ENCODE measurements around the gene STIM2.
"Not testable (repeated sequence)": the region's sequence is repeated elsewhere in the genome, so short reads cannot be mapped to it uniquely, and the experiment has no call there.

The STIM2 gene

DNA sequence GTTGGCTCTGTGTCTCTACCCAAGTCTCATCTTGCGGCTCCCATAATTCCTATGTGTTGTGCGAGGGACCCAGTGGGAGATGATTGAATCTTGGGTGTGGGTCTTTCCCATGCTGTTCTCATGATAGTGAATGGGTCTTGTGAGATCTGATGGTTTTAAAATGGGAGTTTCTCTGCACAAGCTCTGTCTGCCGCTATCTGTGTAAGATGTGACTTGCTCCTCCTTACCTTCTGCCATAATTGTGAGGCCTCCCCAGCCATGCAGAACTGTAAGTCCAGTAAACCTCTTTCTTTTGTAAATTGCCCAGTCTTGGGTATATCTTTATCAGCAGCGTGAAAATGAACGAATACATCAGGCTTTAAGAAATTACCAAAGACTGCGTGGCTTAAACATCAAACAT, 31.2 kb downstream of the STIM2 start:
- Histone ChIP-seq H3K9ac (ENCODE audit: low read length) (no peak overlapping the region), H3K79me2 (ENCODE audit: low read length) (peaks cover 26% of the 10 kb centered on the region), H3K9me3 (replicated peaks; ENCODE audit: insufficient read depth, low read length) (no peaks in the 10 kb centered on the region), H3K36me3 (replicated peaks; ENCODE audit: insufficient read depth, low read length) (no peaks in the 10 kb centered on the region), H3K27me3 (replicated peaks; ENCODE audit: insufficient read depth, low read length) (no peaks in the 10 kb centered on the region), H3K4me3 (ENCODE audit: low read length) (no peak overlapping the region), H3F3A (ENCODE audit: insufficient read depth, low read length) (no peaks in the 10 kb centered on the region), H4K20me1 (ENCODE audit: insufficient read depth, low read length) (no peaks in the 10 kb centered on the region), H3K9me2 (replicated peaks; ENCODE audit: insufficient read depth, low read length) (no peaks in the 10 kb centered on the region), H3K4me2 (ENCODE audit: low read depth, low read length) (no peak overlapping the region), H3K4me1 (ENCODE audit: low read length) (no peaks in the 10 kb centered on the region), H2AFZ (ENCODE audit: low read length) (no peak overlapping the region), H3K27ac (ENCODE audit: low read length) (no peak overlapping the region)
- no peak for DNase-seq
- TF ChIP-seq EZH2phosphoT487 (IDR thresholded peaks at IDR 0.05; ENCODE audit: low read length) (no peak), EZH2 (optimal IDR thresholded peaks at IDR 0.05; ENCODE audit: low read depth, low read length) (no peak)
- TF ChIP-seq, protein P1, sequence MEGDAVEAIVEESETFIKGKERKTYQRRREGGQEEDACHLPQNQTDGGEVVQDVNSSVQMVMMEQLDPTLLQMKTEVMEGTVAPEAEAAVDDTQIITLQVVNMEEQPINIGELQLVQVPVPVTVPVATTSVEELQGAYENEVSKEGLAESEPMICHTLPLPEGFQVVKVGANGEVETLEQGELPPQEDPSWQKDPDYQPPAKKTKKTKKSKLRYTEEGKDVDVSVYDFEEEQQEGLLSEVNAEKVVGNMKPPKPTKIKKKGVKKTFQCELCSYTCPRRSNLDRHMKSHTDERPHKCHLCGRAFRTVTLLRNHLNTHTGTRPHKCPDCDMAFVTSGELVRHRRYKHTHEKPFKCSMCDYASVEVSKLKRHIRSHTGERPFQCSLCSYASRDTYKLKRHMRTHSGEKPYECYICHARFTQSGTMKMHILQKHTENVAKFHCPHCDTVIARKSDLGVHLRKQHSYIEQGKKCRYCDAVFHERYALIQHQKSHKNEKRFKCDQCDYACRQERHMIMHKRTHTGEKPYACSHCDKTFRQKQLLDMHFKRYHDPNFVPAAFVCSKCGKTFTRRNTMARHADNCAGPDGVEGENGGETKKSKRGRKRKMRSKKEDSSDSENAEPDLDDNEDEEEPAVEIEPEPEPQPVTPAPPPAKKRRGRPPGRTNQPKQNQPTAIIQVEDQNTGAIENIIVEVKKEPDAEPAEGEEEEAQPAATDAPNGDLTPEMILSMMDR (IDR thresholded peaks at IDR 0.05; ENCODE audit: low read length) = no peak

DNA sequence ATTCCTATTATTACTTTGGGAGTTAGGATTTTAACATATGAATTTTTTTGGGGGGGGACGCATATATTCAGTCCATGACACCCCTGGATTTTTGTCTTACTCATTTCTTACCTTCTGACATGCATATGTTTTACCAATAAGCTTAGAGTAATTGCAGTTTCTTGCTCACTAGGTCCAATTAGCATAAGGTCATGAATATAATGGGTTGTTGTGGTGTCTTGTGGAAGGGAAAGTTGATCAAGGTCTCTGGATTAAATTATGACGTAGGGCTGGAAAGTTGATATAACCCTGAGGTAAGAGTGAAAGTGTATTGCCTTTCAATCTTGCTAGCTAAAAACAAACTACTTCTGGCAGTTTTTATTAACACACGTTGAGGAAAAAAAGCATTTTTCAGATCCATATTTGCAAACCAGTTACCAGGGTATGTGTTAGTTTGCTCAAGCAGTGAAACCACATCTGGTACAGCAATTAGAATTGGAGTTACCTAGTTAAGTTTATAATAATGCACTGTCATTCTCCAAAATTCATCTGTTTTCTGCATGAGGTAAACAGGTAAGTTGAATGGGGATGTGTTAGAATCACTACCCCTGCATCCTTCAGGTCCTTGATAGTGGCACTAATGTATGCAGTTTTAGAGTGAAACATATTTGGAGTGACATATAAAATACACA, 32.0 kb downstream of the STIM2 start:
- DNase-seq = no peak
- Histone ChIP-seq H3K4me1 (ENCODE audit: low read length) (no peaks in the 10 kb centered on the region), H3K4me2 (ENCODE audit: low read depth, low read length) (no peak overlapping the region), H3K27me3 (replicated peaks; ENCODE audit: insufficient read depth, low read length) (no peaks in the 10 kb centered on the region), H3K4me3 (ENCODE audit: low read length) (no peak overlapping the region), H3K36me3 (replicated peaks; ENCODE audit: insufficient read depth, low read length) (no peaks in the 10 kb centered on the region), H3K79me2 (ENCODE audit: low read length) (peaks cover 27% of the 10 kb centered on the region), H3K9me2 (replicated peaks; ENCODE audit: insufficient read depth, low read length) (no peaks in the 10 kb centered on the region), H3K9ac (ENCODE audit: low read length) (no peak overlapping the region), H4K20me1 (ENCODE audit: insufficient read depth, low read length) (no peaks in the 10 kb centered on the region), H3K9me3 (replicated peaks; ENCODE audit: insufficient read depth, low read length) (no peaks in the 10 kb centered on the region), H3K27ac (ENCODE audit: low read length) (no peak overlapping the region), H2AFZ (ENCODE audit: low read length) (no peak overlapping the region), H3F3A (ENCODE audit: insufficient read depth, low read length) (no peaks in the 10 kb centered on the region)
- no peak for TF ChIP-seq EZH2 (optimal IDR thresholded peaks at IDR 0.05; ENCODE audit: low read depth, low read length)
- TF ChIP-seq, protein P1 (IDR thresholded peaks at IDR 0.05; ENCODE audit: low read length) = no peak
- TF ChIP-seq EZH2phosphoT487 (IDR thresholded peaks at IDR 0.05; ENCODE audit: low read length) = no peak

DNA sequence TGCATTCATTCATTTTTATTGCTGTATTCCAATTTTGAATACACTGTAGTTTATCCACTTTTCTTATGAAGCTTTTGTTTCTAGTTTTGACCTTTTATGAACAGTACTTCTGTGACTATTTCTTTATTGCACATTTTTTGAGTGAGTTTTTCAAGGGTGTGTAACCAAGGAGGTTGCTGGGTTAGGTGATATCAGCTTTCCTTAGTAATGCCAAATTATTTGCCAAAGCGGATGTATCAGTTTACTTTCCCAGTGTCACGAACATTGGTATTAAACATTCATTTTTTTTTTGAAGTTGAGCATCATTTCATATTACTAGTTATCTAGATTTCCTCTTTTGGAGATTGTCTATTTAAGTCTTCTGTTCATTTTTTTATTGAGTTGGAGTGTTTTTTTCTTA, 32.9 kb downstream of the STIM2 start:
- Histone ChIP-seq H3K9me2 (replicated peaks; ENCODE audit: insufficient read depth, low read length) (no peaks in the 10 kb centered on the region), H3K4me2 (ENCODE audit: low read depth, low read length) (no peak overlapping the region), H3K9me3 (replicated peaks; ENCODE audit: insufficient read depth, low read length) (no peaks in the 10 kb centered on the region), H3K4me3 (ENCODE audit: low read length) (no peak overlapping the region), H4K20me1 (ENCODE audit: insufficient read depth, low read length) (no peaks in the 10 kb centered on the region), H3K27me3 (replicated peaks; ENCODE audit: insufficient read depth, low read length) (no peaks in the 10 kb centered on the region), H3K79me2 (ENCODE audit: low read length) (peaks cover 27% of the 10 kb centered on the region), H3K27ac (ENCODE audit: low read length) (no peak overlapping the region), H2AFZ (ENCODE audit: low read length) (no peak overlapping the region), H3F3A (ENCODE audit: insufficient read depth, low read length) (no peaks in the 10 kb centered on the region), H3K36me3 (replicated peaks; ENCODE audit: insufficient read depth, low read length) (no peaks in the 10 kb centered on the region), H3K9ac (ENCODE audit: low read length) (no peak overlapping the region), H3K4me1 (ENCODE audit: low read length) (no peaks in the 10 kb centered on the region)
- TF ChIP-seq, protein P1 (IDR thresholded peaks at IDR 0.05; ENCODE audit: low read length) = no peak
- no peak for TF ChIP-seq EZH2phosphoT487 (IDR thresholded peaks at IDR 0.05; ENCODE audit: low read length)
- no peak for TF ChIP-seq EZH2 (optimal IDR thresholded peaks at IDR 0.05; ENCODE audit: low read depth, low read length)
- DNase-seq = no peak

DNA sequence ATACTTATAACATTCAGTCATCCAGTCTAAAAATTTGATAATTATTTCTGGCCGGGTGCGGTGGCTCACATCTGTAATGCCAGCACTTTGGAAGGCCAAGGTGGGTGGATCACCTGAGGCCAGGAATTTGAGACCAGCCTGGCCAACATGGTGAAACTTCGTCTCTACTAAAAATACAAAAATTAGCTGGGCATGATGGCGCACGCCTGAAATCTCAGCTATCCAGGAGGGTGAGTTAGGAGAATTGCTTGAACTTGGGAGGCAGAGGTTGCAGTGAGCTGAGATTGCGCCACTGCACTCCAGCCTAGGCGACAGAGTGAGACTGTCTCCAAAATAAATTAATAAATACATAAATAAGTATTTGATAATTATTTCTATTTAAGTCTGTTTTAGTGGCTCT, 34.2 kb downstream of the STIM2 start:
- H3F3A ChIP-seq (ENCODE audit: insufficient read depth, low read length); H3K9me3 ChIP-seq (replicated peaks; ENCODE audit: insufficient read depth, low read length); H2AFZ ChIP-seq (ENCODE audit: low read length); H3K27me3 ChIP-seq (replicated peaks; ENCODE audit: insufficient read depth, low read length); H3K4me2 ChIP-seq (ENCODE audit: low read depth, low read length); H3K4me1 ChIP-seq (ENCODE audit: low read length); DNase-seq; H3K27ac ChIP-seq (ENCODE audit: low read length); H3K9ac ChIP-seq (ENCODE audit: low read length); H4K20me1 ChIP-seq (ENCODE audit: insufficient read depth, low read length); H3K36me3 ChIP-seq (replicated peaks; ENCODE audit: insufficient read depth, low read length); H3K4me3 ChIP-seq (ENCODE audit: low read length); H3K9me2 ChIP-seq (replicated peaks; ENCODE audit: insufficient read depth, low read length): not testable (repeated sequence)
- H3K79me2 ChIP-seq (ENCODE audit: low read length) = peaks cover 19% of the 10 kb centered on the region

Data from MM.1S (cell line).